ENCODE data around the gene PIK3R4.

PIK3R4 gene

GRCh38 chr3:130739848-130740247 lies 6.8 kb downstream of the PIK3R4 start:
- no peak for DNase-seq

GRCh38 chr3:130738241-130738640 lies 8.4 kb downstream of the PIK3R4 start:
- DNase-seq, result no peak

- no peak for DNase-seq
These were observed 9.0 kb downstream of the PIK3R4 start for GRCh38 chr3:130737622-130738021.

GRCh38 chr3:130733236-130733875 lies 13.3 kb downstream of the PIK3R4 start:
- no peak for DNase-seq

- DNase-seq, result no peak
These were observed 14.1 kb downstream of the PIK3R4 start for GRCh38 chr3:130732501-130732900.

DNA sequence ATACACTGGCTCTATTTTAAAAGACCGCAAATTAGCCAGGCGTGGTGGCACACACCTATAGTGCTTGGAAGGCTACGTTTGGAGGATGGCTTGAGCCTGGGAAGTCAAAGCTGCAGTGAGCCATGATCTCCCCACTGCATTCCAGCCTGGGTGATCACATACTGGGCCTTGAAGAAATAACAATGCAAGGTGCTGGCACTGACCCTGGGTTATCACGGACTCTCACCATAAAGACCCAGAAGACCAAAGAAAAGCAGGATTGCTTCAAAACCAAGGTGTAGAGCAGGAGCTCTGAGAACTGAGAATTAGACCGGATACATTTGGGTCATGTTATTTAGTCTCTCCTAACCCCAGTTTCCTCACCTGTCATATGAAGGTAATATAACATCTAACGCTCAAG lies 14.8 kb downstream of the PIK3R4 start:
- no peak for DNase-seq

- DNase-seq, result no peak
These were observed 17.5 kb downstream of the PIK3R4 start for GRCh38 chr3:130729154-130729553.

- no peak for DNase-seq
These were observed 18.6 kb downstream of the PIK3R4 start for GRCh38 chr3:130728037-130728436.

DNA sequence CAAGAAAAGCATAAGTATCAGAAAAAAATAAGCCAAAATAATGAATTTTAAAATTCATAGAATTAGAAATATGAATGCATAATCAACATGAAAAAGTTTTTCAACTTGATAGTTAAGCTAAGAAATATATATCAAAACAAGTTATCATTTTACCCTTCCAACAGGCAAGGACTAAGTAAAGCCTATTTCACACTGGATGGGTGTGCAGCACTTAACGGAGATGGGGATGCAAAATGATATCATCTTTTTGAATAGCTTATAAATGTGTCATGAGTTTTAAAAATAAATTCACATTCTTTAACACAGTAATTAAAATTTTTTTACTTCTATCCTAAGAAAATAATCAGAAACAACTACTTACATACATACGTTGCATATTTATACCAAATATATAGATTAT lies 20.9 kb downstream of the PIK3R4 start:
- DNase-seq, result no peak

- DNase-seq, result no peak
These were observed 31.0 kb downstream of the PIK3R4 start for GRCh38 chr3:130715616-130716015.

GRCh38 chr3:130712718-130713423 lies 33.8 kb downstream of the PIK3R4 start:
- no peak for DNase-seq

- DNase-seq, result no peak
These were observed 34.9 kb downstream of the PIK3R4 start for GRCh38 chr3:130711565-130712324.

GRCh38 chr3:130709671-130710070 lies 37.0 kb downstream of the PIK3R4 start:
- DNase-seq, result no peak

DNA sequence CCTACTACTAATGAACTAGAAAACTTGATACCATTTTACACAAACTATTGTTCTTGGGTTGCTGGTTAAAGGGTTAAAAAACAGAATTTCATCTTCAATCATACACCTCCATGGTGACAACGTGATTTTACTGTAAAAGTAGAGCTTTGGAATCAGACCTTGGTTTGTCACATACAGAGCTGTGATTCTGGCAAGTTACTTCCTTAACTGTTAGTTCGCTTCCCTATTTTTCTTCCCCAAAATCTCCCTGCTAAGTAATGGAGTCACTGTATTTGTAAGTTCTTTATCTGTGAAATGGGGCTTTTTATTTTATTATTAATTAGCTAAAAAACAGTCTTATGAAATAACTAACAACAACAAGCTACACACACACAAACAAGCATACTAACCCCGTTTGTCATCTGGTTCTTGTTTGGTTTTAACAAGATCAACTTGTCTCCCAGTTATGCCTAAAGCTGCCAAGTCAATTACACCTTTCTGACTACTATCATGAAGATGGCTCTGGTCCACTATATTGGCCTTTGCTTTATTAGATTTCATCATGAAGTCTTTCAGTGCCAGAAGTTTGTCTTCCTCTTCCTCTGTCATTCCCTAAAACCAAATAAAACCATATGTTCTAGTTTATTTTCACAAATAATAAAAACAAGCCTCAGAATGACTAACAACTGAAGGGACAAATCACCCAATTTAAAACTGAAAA lies 38.6 kb downstream of the PIK3R4 start:
- no peak for DNase-seq

GRCh38 chr3:130705501-130705900 lies 41.1 kb downstream of the PIK3R4 start:
- no peak for DNase-seq

GRCh38 chr3:130702985-130703384 lies 43.6 kb downstream of the PIK3R4 start:
- no peak for DNase-seq

DNA sequence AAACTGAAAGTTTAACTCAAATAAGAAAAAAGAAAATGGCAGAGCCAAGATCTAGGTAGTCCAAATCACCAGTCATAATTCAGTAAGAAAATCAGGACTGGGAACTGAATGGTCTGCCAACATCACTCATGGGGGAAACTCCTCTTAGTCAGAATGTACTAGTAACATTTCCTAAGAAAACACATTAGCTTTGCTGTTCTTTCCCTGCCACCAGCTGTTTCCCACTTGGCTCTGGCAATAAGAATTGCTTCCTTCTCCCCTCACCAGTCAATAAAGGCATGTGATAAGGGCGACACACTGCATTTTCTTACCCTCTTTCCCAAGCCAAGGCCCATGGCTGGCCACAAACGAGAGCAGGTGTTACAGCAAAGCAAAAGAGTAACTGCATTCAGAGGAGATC lies 46.1 kb downstream of the PIK3R4 start:
- no peak for DNase-seq

GRCh38 chr3:130699765-130700164 lies 46.9 kb downstream of the PIK3R4 start:
- DNase-seq, result no peak

GRCh38 chr3:130693314-130693713 lies 53.3 kb downstream of the PIK3R4 start:
- DNase-seq, result no peak

- DNase-seq, result no peak
These were observed 54.2 kb downstream of the PIK3R4 start for GRCh38 chr3:130692455-130692854.

- DNase-seq, result no peak
These were observed 57.7 kb downstream of the PIK3R4 start for GRCh38 chr3:130688697-130689470.

DNA sequence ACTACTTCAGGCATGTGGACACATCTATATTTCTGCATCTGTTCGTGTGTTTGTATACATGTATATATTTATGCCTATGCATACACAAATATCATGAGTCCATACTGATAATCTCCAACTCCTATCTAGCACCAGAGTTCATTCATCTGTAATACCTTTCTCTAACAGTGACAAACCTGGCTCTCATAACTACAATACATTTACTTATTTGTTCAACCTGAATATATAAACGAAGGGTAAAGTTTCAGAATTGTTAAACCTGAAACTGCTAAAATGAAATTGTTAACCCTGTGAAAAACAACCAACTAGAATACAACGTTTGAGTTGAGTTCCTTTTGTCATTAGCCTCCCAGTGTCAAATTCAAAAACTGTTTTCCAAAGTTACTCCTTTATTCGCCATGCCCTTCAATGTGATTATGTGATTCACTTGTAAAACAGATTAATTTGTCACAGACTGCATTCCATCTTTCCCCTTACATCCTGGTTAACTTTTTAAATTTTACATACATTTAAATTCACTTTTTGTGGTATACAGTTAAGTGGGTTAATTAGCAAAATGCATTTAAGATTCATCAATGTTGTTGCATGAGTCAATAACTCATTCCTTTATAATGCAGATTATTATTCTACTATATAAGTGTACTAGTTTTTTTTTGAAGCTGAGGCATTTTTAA lies 58.5 kb downstream of the PIK3R4 start:
- no peak for DNase-seq

Measured in DMS79 treated with DMSO at 0.1 percent for 48 hours (cell line).